ENCODE data around the gene CCNJL. TPM values are rescaled to one million over a fixed set of nuclear protein-coding genes. Genes with fewer than 3 reads are reported as not detected.

CCNJL gene
- total RNA-seq, 6 experiments from 2014 or later = not detected

DNA sequence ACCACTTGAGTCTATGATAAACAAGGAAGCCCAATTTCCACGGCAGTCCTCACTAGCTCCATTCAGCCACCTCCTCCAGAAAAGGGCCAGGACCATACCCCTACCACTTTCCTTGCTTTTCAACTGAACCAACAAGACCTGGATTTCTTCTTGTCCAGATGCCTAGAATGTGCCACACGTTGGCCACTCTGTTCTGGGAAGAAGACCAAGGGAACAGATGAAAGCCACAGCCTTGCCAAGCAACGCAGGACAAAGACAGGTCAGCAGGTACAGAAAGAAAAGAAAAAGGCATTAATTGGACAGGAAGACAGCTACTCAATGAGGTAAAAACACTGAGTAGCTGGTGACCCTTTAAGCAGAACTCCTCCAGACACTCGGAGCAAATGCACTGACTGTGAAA, 2.2 kb downstream of the CCNJL start:
- H3K4me3 Mint-ChIP-seq = no peak overlapping the region
- no peaks in the 10 kb centered on the region for H3K9me3 Mint-ChIP-seq
- H3K4me1 Mint-ChIP-seq (ENCODE audit: low read depth) = peaks cover 6% of the 10 kb centered on the region; the same call in 1 of the 2 replicates
- H3K27ac Mint-ChIP-seq = no peak overlapping the region
- no peaks in the 10 kb centered on the region for H3K36me3 Mint-ChIP-seq (ENCODE audit: low read depth)
- peaks cover 43% of the 10 kb centered on the region for H3K27me3 Mint-ChIP-seq (ENCODE audit: insufficient read depth)
- TF ChIP-seq, protein P1, sequence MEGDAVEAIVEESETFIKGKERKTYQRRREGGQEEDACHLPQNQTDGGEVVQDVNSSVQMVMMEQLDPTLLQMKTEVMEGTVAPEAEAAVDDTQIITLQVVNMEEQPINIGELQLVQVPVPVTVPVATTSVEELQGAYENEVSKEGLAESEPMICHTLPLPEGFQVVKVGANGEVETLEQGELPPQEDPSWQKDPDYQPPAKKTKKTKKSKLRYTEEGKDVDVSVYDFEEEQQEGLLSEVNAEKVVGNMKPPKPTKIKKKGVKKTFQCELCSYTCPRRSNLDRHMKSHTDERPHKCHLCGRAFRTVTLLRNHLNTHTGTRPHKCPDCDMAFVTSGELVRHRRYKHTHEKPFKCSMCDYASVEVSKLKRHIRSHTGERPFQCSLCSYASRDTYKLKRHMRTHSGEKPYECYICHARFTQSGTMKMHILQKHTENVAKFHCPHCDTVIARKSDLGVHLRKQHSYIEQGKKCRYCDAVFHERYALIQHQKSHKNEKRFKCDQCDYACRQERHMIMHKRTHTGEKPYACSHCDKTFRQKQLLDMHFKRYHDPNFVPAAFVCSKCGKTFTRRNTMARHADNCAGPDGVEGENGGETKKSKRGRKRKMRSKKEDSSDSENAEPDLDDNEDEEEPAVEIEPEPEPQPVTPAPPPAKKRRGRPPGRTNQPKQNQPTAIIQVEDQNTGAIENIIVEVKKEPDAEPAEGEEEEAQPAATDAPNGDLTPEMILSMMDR (IDR thresholded peaks at IDR 0.05) = no peak
- DNase-seq = no peak

DNA sequence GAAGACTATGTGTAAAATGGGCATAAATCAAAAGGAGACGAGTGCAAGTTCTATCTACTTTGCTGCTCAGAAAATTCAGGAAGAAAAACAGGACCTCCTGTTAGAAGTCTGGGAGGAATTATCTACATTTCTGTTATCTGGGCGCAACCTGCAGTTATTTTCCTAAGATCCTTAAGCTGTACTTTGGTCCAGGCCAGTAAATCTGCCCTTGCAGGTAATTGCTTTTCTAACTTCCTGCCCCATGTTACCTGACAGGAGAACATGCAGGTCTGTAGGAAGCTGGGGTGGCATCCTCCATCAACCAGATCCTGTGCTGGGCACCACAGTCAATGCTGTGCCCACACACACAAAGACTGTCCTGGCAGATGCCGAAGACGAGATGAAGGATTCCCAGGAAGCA, 5.7 kb downstream of the CCNJL start:
- H3K27me3 Mint-ChIP-seq (ENCODE audit: insufficient read depth) = peaks cover 36% of the 10 kb centered on the region
- no peaks in the 10 kb centered on the region for H3K9me3 Mint-ChIP-seq
- no peak overlapping the region for H3K4me3 Mint-ChIP-seq
- H3K4me1 Mint-ChIP-seq (ENCODE audit: low read depth) = peaks cover 10% of the 10 kb centered on the region
- no peak overlapping the region for H3K27ac Mint-ChIP-seq
- H3K36me3 Mint-ChIP-seq (ENCODE audit: low read depth) = no peaks in the 10 kb centered on the region
- TF ChIP-seq, protein P1 (IDR thresholded peaks at IDR 0.05) = no peak
- no peak for DNase-seq

DNA sequence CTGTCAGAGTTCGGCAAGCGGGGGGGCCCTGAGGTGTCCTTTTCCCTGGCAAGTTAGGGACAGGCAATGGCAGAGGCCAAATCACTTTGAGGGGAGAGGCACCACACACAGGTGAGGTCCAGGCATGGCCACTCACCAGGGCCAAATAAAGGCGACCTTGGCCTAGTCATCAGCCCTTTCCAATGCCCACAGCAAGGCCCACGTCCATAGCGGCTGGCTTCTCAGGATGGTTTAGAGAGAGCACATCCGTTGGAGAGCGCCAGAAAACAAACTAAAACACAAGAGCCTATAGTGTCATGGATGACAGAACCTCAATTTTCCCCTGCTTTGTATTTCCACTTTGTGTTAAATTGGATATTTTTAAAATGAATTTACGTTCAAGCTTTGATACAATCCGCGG, 7.0 kb downstream of the CCNJL start:
- DNase-seq = no peak
- Mint-ChIP-seq H3K4me1 (ENCODE audit: low read depth) (peaks cover 10% of the 10 kb centered on the region), H3K36me3 (ENCODE audit: low read depth) (no peaks in the 10 kb centered on the region), H3K27me3 (ENCODE audit: insufficient read depth) (peaks cover 30% of the 10 kb centered on the region), H3K4me3 (no peak overlapping the region), H3K27ac (no peak overlapping the region), H3K9me3 (no peaks in the 10 kb centered on the region)
- TF ChIP-seq, protein P1 (IDR thresholded peaks at IDR 0.05) = no peak

DNA sequence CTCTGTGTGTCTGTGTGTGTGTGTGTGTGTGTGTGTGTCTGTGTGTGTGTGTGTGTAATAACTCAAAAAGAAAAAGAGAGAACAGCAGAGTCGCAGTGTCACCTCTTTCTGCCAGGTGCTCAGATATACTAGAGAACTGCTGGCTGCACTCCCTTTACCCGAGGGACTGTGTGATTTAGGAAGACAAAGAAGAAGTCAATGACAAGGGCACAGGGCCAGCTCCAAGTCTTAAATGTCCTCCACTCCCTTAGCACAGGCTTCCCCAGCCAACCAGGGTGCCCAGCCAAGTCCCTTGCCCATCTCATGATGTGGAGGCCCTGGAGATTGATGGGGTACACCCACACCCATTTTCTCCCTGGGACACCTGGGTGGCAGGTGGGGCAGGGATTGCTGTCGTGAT, 8.7 kb downstream of the CCNJL start:
- Mint-ChIP-seq H3K36me3 (ENCODE audit: low read depth) (no peaks in the 10 kb centered on the region), H3K4me3 (no peak overlapping the region), H3K4me1 (ENCODE audit: low read depth) (peaks cover 10% of the 10 kb centered on the region), H3K9me3 (no peaks in the 10 kb centered on the region), H3K27ac (no peak overlapping the region), H3K27me3 (ENCODE audit: insufficient read depth) (peaks cover 29% of the 10 kb centered on the region)
- TF ChIP-seq, protein P1 (IDR thresholded peaks at IDR 0.05) = no peak
- no peak for DNase-seq

DNA sequence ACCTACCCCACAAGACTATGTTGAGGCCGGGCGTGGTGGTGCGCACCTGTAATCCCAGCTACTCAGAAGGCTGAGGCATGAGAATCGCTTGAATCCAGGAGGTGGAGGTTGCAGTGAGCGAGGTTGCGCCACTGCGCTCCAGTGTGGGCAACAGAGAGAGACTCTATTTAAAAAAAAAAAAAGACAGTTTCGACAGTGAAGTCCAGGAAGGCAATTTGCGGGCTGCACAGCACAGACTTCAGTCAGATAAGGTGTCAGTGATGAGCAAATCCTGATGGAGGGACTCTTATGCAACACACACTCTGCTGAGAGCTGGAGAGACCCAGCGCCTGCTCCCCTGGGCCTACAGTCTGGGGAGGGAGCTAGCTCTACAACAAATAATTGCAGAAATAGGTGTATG, 14.2 kb downstream of the CCNJL start:
- no peak for DNase-seq
- TF ChIP-seq, protein P1 (IDR thresholded peaks at IDR 0.05) = no peak
- H3K36me3 Mint-ChIP-seq (ENCODE audit: low read depth) = no peaks in the 10 kb centered on the region
- no peak overlapping the region for H3K27ac Mint-ChIP-seq
- no peak overlapping the region for H3K4me3 Mint-ChIP-seq
- peaks cover 27% of the 10 kb centered on the region for H3K27me3 Mint-ChIP-seq (ENCODE audit: insufficient read depth)
- H3K9me3 Mint-ChIP-seq = no peaks in the 10 kb centered on the region
- no peaks in the 10 kb centered on the region for H3K4me1 Mint-ChIP-seq (ENCODE audit: low read depth)

DNA sequence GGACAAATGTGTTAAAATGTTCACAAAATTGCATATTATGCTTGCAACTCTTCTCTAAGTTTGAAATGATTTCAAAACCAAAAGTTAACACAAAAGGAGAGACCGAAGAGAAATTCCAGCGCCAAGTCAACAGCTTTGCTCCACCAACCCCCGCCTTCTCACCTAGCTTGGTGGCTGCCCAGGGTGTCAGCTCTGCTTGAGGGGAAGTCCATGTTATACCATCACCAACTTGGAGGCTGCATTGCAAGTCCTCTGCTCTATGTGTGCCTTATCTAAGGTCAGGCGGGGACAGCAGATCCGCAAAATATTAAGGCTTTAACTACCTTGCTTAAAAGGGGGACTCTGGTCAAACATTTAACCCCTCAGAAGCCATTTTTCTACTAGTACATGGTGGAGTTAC, 14.6 kb downstream of the CCNJL start:
- H3K4me1 Mint-ChIP-seq (ENCODE audit: low read depth) = no peaks in the 10 kb centered on the region
- H3K27me3 Mint-ChIP-seq (ENCODE audit: insufficient read depth) = peaks cover 27% of the 10 kb centered on the region
- no peak overlapping the region for H3K27ac Mint-ChIP-seq
- no peak overlapping the region for H3K4me3 Mint-ChIP-seq
- DNase-seq = no peak
- no peaks in the 10 kb centered on the region for H3K9me3 Mint-ChIP-seq
- H3K36me3 Mint-ChIP-seq (ENCODE audit: low read depth) = no peaks in the 10 kb centered on the region
- TF ChIP-seq, protein P1 (IDR thresholded peaks at IDR 0.05) = no peak

Measured in HFFc6 (cell line).